Activated CD8-positive, alpha-beta memory T cell treated with anti-CD3 and anti-CD28 coated beads, Interleukin-2, amount 10 ng/mL, durations not matched to agents 7 days and 5 days (primary cell): ENCODE data around the gene TACR1. TPM values are rescaled to one million over a fixed set of nuclear protein-coding genes. Genes with fewer than 3 reads are reported as not detected.

ENCODE experiments used
- ATAC-seq: fragments of 150-1000 bp; cut with Tn5 transposase; one replicate; pipeline ENCODE4 v1.10.0; 2021; ENCODE audit warnings: moderate library complexity
- CTCF ChIA-PET: fragments of 350-600 bp; sonication (Branson Sonifier 250); formaldehyde crosslinking; loops from one replicate; lab custom pipeline; 2021; ENCODE audit warnings: antibody characterized with exemption; lab: Charles Lee
- DNase-seq: peaks from one replicate; pipeline ENCODE4 v3.0.0-alpha.2; 2020
- H3K27ac Mint-ChIP-seq: one replicate; pipeline ENCODE4 v1.8.0; 2021; ENCODE audit warnings: mild to moderate bottlenecking, mixed read lengths
- H3K27me3 Mint-ChIP-seq: one replicate; pipeline ENCODE4 v1.8.0; 2021; ENCODE audit warnings: mixed read lengths
- H3K36me3 Mint-ChIP-seq: one replicate; pipeline ENCODE4 v1.8.0; 2021; ENCODE audit warnings: mild to moderate bottlenecking, mixed read lengths
- H3K4me1 Mint-ChIP-seq: one replicate; pipeline ENCODE4 v1.8.0; 2021; ENCODE audit warnings: mixed read lengths
- H3K4me3 Mint-ChIP-seq: one replicate; pipeline ENCODE4 v1.8.0; 2021; ENCODE audit warnings: mild to moderate bottlenecking, moderate library complexity, mixed read lengths
- H3K9me3 Mint-ChIP-seq: one replicate; pipeline ENCODE4 v1.8.0; 2022; ENCODE audit warnings: low read depth, mixed read lengths
- total RNA-seq, 2 experiments: library from RNA; stranded (reverse); gene quantifications; one replicate each; pipeline ENCODE4 v1.2.3, GENCODE V29; 2021

Gene TACR1
- total RNA-seq, 2 experiments from 2014 or later: not detected

DNA sequence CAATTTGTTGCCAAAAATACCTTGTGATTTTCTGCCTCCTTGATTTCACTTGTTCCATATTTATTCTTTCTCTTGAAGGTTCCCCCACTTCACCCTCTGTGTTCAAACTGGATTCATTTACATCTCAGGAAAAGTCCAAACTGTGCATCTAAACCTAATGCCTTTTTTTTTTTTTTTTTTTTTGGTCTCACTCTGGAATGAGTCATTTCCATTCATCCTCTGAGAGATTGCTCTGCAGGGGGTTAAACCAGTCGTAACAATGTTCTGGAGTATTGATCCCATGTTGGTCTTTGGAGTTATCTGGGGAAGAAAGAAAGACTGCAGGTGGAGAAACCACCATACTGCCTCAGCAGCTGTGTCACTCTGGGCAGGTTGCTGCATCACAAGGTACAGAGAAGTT, 119.7 kb downstream of the TACR1 start:
- Mint-ChIP-seq H3K4me3 (no peak overlapping the region), H3K27me3 (no peaks in the 10 kb centered on the region), H3K4me1 (no peaks in the 10 kb centered on the region), H3K9me3 (no peaks in the 10 kb centered on the region), H3K27ac (no peak overlapping the region), H3K36me3 (no peaks in the 10 kb centered on the region)
- CTCF ChIA-PET: no interaction called here
- no peak for DNase-seq
- no peak for ATAC-seq

GRCh38 chr2:75077909-75078308, 121.4 kb downstream of the TACR1 start:
- ATAC-seq: no peak
- no peak for DNase-seq
- Mint-ChIP-seq H3K4me1 (no peaks in the 10 kb centered on the region), H3K36me3 (no peaks in the 10 kb centered on the region), H3K27ac (no peak overlapping the region), H3K9me3 (no peaks in the 10 kb centered on the region), H3K4me3 (no peak overlapping the region), H3K27me3 (no peaks in the 10 kb centered on the region)
- CTCF ChIA-PET: interaction anchor here (0.7 to 5.5 kb wide), 2 partner anchors 12 to 363 kb away, joined by 3 to 24 read pairs; no protein-coding TSS in a partner anchor

DNA sequence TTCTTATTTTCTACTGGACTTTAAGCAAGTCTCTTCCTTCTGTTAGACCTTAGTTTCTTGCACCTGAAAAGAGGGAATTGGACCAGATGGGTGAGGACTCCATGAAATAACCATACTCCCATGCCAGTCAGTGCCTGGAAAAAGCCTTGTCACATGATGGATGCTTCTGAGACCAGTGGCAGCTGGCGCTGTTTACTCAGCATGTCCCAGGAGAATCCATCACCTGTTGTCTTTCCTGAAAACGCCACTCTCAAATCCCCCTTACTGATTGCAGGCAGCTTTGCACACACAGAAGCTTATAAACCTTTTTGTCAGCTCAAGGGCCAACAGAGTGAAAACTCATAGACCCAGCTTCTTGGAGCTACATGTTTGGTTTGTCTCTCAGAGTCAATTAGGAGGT, 123.2 kb downstream of the TACR1 start:
- CTCF ChIA-PET: interaction anchor here (5.5 kb wide), 1 partner anchor 11 kb away, joined by 24 read pairs; no protein-coding TSS in a partner anchor
- no peak overlapping the region for H3K27ac Mint-ChIP-seq
- DNase-seq: no peak
- H3K4me1 Mint-ChIP-seq: no peaks in the 10 kb centered on the region
- no peaks in the 10 kb centered on the region for H3K9me3 Mint-ChIP-seq
- H3K4me3 Mint-ChIP-seq: no peak overlapping the region
- no peaks in the 10 kb centered on the region for H3K36me3 Mint-ChIP-seq
- peaks cover 3% of the 10 kb centered on the region for H3K27me3 Mint-ChIP-seq
- ATAC-seq: no peak

DNA sequence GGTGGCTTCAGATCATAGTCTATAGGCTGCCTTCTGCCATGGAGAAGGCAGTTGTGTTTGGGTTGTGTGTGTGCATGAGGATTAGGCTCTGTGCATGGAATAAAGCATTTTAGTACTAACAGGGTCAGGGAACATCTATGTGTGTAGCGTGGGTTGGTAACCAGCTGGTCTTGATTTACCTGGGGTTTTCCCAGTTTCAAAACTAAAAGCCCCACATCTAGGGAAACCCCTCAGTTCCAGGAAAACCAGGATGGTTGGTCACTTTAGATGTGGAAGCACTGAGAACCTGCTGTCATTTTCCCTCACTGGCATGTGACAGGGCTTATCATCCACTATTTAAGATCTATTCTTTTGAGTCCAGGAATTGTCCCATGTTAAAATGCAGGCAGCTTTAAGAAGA, 124.6 kb downstream of the TACR1 start:
- H3K9me3 Mint-ChIP-seq: no peaks in the 10 kb centered on the region
- H3K27me3 Mint-ChIP-seq: peaks cover 3% of the 10 kb centered on the region
- ATAC-seq: no peak
- no peak for DNase-seq
- no peaks in the 10 kb centered on the region for H3K36me3 Mint-ChIP-seq
- H3K4me1 Mint-ChIP-seq: no peaks in the 10 kb centered on the region
- CTCF ChIA-PET: interaction anchor here (1.3 to 5.5 kb wide), 2 partner anchors 9 to 14 kb away, joined by 3 to 24 read pairs; no protein-coding TSS in a partner anchor
- no peak overlapping the region for H3K4me3 Mint-ChIP-seq
- no peak overlapping the region for H3K27ac Mint-ChIP-seq

DNA sequence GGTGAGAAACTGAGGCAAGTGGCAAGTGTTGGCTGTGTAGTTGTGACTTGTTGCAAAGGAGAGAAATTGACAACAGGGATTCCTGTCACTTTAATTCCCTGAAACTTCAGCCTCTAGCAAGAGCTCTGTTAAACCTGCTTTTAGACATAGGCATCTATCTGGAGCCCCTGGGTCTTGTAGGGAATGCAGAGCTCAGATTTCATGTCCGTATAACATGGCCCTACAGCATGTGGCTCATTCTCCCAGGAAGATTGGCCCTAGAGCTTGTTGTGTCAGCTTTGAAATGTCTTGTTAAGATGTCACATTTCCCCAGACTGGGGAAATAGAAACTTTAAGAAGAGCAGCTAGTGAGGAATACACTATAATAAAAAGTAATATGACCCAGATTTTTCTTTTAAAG, 125.1 kb downstream of the TACR1 start:
- H3K27ac Mint-ChIP-seq: no peak overlapping the region
- DNase-seq (no peak), ATAC-seq (no peak)
- no peaks in the 10 kb centered on the region for H3K36me3 Mint-ChIP-seq
- peaks cover 3% of the 10 kb centered on the region for H3K27me3 Mint-ChIP-seq
- no peaks in the 10 kb centered on the region for H3K9me3 Mint-ChIP-seq
- CTCF ChIA-PET: interaction anchor here (1.3 to 5.5 kb wide), 2 partner anchors 9 to 13 kb away, joined by 3 to 24 read pairs; no protein-coding TSS in a partner anchor
- no peaks in the 10 kb centered on the region for H3K4me1 Mint-ChIP-seq
- no peak overlapping the region for H3K4me3 Mint-ChIP-seq

- no peak overlapping the region for H3K27ac Mint-ChIP-seq
- H3K27me3 Mint-ChIP-seq: peaks cover 3% of the 10 kb centered on the region
- no peaks in the 10 kb centered on the region for H3K9me3 Mint-ChIP-seq
- H3K36me3 Mint-ChIP-seq: no peaks in the 10 kb centered on the region
- DNase-seq (no peak), ATAC-seq (no peak)
- no peak overlapping the region for H3K4me3 Mint-ChIP-seq
- CTCF ChIA-PET: no interaction called here
- no peaks in the 10 kb centered on the region for H3K4me1 Mint-ChIP-seq
Observed at GRCh38 chr2:75071766-75072165, 127.6 kb downstream of the TACR1 start.

DNA sequence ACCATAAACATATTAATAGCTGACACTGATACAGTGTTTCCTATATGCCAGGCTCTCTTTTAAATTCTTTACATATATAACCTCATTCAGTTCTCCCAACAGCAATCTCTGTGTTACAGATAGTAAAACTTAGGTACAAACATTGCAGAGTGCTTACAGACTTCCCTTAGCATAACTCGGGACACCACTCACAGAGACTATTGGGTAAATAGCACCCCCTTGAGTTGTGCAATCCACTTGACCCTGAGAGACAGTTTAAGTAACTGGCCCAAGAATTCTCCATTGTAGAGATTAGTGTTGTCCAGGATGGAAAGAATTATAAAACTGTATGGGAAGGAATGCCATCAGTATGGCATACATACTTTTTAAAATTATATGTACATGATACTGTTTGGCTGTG, 130.8 kb downstream of the TACR1 start:
- DNase-seq (no peak), ATAC-seq (no peak)
- no peak overlapping the region for H3K4me3 Mint-ChIP-seq
- peaks cover 13% of the 10 kb centered on the region for H3K4me1 Mint-ChIP-seq
- H3K9me3 Mint-ChIP-seq: no peaks in the 10 kb centered on the region
- H3K27ac Mint-ChIP-seq: no peak overlapping the region
- CTCF ChIA-PET: no interaction called here
- H3K36me3 Mint-ChIP-seq: no peaks in the 10 kb centered on the region
- peaks cover 3% of the 10 kb centered on the region for H3K27me3 Mint-ChIP-seq

DNA sequence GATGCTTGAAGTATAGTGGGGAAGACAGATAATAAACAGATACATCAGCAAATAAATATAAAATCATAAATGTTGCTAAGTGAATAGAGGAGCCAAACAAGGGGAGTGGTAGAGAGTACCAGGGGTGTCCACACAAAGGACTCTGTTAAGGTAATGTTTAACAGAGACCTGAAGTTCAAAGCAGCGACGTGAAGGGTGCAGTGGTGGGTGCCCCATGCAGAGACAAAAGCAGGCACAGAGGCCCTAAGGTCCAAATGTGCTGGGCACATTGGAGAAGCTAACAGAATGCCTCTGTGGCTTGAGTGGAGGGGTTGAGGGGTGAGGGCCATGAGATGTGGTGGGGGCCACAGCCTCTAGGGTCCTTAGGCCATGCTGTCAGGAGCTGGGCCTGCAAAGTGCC, 131.8 kb downstream of the TACR1 start:
- Mint-ChIP-seq H3K9me3 (no peaks in the 10 kb centered on the region), H3K27me3 (peaks cover 3% of the 10 kb centered on the region), H3K4me1 (peaks cover 13% of the 10 kb centered on the region), H3K4me3 (no peak overlapping the region), H3K36me3 (no peaks in the 10 kb centered on the region), H3K27ac (no peak overlapping the region)
- CTCF ChIA-PET: interaction anchor here (3.8 kb wide), 1 partner anchor 8 kb away, joined by 24 read pairs; no protein-coding TSS in a partner anchor
- ATAC-seq: no peak
- no peak for DNase-seq

DNA sequence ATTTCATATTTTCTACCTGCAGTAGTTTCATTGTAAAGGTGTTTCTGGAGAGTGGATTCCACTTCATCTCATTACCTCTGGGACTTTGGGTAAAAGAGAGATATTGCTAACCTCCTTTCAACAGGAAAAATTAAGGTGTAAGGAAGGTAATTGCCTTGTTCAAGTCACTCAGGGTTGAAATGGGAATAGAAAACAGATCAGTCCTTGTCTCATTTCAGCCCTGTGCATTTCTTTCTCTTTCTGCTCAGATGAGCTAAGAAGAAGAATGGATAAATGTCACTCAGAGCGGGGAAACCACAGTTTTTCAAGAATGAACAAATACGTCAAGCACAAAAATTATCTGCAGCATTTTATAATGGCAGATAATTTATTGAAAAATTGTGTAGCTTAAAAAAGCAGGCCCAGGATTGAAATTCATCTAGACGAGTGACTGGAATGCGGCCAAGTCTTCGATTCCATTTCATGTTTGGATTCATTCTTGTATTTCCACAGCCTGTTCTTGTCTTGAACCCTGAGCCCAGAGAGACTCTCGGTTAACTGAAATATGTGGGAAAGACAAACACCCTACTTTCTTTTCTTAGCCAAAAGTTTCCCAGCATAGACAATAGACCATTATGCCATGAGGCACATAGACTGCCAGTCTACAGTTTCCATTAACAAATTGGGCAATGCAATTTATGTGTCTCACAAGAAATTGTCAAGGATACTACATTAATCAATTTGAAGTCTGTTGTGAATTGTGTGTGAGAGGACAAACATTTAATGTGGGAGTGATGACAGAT, 133.0 kb downstream of the TACR1 start:
- H3K36me3 Mint-ChIP-seq: no peaks in the 10 kb centered on the region
- ATAC-seq (no peak), DNase-seq (no peak)
- no peaks in the 10 kb centered on the region for H3K9me3 Mint-ChIP-seq
- peaks cover 4% of the 10 kb centered on the region for H3K27me3 Mint-ChIP-seq
- H3K4me1 Mint-ChIP-seq: peaks cover 13% of the 10 kb centered on the region
- no peak overlapping the region for H3K27ac Mint-ChIP-seq
- CTCF ChIA-PET: interaction anchor here (1.8 to 3.8 kb wide), 3 partner anchors 9 to 150 kb away, joined by 6 to 24 read pairs (median 7); no protein-coding TSS in a partner anchor
- no peak overlapping the region for H3K4me3 Mint-ChIP-seq

GRCh38 chr2:75065402-75066008, 133.8 kb downstream of the TACR1 start:
- DNase-seq: no peak
- H3K27me3 Mint-ChIP-seq: peaks cover 7% of the 10 kb centered on the region
- H3K9me3 Mint-ChIP-seq: no peaks in the 10 kb centered on the region
- H3K4me3 Mint-ChIP-seq: no peak overlapping the region
- H3K27ac Mint-ChIP-seq: no peak overlapping the region
- CTCF ChIA-PET: interaction anchor here (0.7 to 3.8 kb wide), 6 partner anchors 9 to 375 kb away, joined by 3 to 24 read pairs (median 4); no protein-coding TSS in a partner anchor
- ATAC-seq: no peak
- peaks cover 17% of the 10 kb centered on the region for H3K4me1 Mint-ChIP-seq
- H3K36me3 Mint-ChIP-seq: no peaks in the 10 kb centered on the region

GRCh38 chr2:75064691-75065396, 134.5 kb downstream of the TACR1 start:
- Mint-ChIP-seq H3K27me3 (peaks cover 8% of the 10 kb centered on the region), H3K4me1 (peaks cover 23% of the 10 kb centered on the region), H3K27ac (no peak overlapping the region), H3K36me3 (no peaks in the 10 kb centered on the region), H3K4me3 (no peak overlapping the region), H3K9me3 (no peaks in the 10 kb centered on the region)
- CTCF ChIA-PET: interaction anchor here (0.6 to 3.8 kb wide), 15 partner anchors 8 to 651 kb away, joined by 3 to 24 read pairs (median 3); no protein-coding TSS in a partner anchor
- DNase-seq (peak; percentile 59), ATAC-seq (no peak)

DNA sequence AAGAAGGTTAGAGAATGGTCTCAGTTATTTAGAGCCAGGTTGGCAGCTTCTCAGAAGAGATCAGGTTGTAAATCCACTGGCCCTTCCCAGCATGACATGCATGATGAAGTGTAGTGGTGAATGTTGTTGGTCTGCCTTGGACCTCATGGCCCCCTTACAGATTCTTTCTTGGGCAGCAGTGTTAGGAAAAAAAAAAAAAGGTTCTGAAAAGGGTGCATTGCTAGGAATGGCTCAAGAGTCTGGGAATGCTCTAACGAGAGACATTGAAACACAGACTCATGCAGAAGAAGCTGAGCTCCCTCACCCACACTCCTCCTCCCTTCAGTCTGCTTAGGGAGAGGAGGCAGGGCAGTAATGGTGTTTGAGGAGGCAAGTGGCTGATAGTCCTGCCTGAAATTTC, 135.4 kb downstream of the TACR1 start:
- ATAC-seq: no peak
- CTCF ChIA-PET: interaction anchor here (0.6 to 3.8 kb wide), 8 partner anchors 12 to 652 kb away, joined by 3 to 24 read pairs (median 4); no protein-coding TSS in a partner anchor
- Mint-ChIP-seq H3K4me1 (peaks cover 30% of the 10 kb centered on the region), H3K9me3 (no peaks in the 10 kb centered on the region), H3K4me3 (no peak overlapping the region), H3K36me3 (no peaks in the 10 kb centered on the region), H3K27me3 (peaks cover 10% of the 10 kb centered on the region), H3K27ac (no peak overlapping the region)
- DNase-seq: no peak

GRCh38 chr2:75058427-75058826, 140.9 kb downstream of the TACR1 start:
- H3K36me3 Mint-ChIP-seq: no peaks in the 10 kb centered on the region
- peaks cover 25% of the 10 kb centered on the region for H3K27me3 Mint-ChIP-seq
- no peaks in the 10 kb centered on the region for H3K9me3 Mint-ChIP-seq
- no peak for ATAC-seq
- no peak overlapping the region for H3K27ac Mint-ChIP-seq
- DNase-seq: no peak
- H3K4me3 Mint-ChIP-seq: no peak overlapping the region
- CTCF ChIA-PET: no interaction called here
- H3K4me1 Mint-ChIP-seq: peaks cover 39% of the 10 kb centered on the region
